K562 treated with DMSO at 1 percent for 48 hours (cell line): ENCODE measurements around the gene TTC39C. TPM values are rescaled to one million over a fixed set of nuclear protein-coding genes. Genes with fewer than 3 reads are reported as not detected.

Experiments
- total RNA-seq: library from RNA; unstranded; fragments of 300-600 nt; gene quantifications from 2 replicates; pipeline ENCODE4 v1.2.3, GENCODE V29; 2022; ENCODE audit warnings: low replicate concordance; ENCODE audit errors: extremely low read depth

Gene TTC39C
- not detected in 2 replicates for total RNA-seq

DNA sequence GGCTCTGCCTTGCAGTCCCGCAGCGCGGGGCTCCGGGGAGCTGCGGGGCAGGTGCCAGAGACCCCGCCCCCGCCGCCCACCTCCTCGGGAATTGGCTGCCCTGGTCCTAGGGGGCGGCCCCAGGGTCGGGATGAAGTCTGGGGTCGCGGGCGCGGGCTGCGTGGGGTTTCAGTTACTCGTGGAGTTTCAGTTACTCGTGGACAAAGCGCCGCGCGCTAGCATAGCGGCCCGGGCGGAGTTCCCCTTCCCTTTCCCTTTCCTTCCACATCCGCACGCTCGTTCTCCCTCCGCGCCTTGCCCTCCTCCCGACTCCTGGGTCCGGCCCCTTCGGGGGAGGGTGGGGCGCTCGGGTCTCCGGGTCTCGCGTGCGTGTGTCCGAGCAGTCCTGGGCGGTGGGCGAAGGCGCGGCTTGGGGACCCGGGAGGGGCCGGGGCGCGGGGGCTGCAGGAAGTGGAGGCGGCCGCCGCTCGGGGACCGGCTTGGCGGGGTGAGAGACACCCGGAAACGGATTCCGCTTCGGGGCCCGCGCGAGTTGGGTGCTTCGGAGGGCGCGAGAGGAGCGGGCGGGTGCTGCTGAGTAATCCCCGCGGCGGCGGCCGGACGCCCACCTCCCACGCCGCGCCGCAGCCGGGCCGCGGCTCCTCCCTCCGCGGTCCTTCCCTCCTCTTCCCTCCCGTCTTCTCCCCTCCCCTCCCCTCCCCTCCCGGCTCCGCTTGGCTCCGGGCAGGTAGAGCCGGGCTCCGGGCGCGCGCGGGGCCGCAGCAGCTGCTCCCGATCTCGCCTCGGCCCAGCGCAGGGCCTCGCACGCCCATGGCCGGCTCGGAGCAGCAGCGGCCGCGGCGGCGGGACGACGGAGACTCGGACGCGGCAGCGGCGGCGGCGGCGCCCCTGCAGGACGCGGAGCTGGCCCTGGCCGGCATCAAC is at the start of gene TTC39C:
Gene TTC39C, plus strand, starts transcription at position 693 of the 924 bp plus-strand sequence. Its CDS starts 118 bp downstream, at position 811.

DNA sequence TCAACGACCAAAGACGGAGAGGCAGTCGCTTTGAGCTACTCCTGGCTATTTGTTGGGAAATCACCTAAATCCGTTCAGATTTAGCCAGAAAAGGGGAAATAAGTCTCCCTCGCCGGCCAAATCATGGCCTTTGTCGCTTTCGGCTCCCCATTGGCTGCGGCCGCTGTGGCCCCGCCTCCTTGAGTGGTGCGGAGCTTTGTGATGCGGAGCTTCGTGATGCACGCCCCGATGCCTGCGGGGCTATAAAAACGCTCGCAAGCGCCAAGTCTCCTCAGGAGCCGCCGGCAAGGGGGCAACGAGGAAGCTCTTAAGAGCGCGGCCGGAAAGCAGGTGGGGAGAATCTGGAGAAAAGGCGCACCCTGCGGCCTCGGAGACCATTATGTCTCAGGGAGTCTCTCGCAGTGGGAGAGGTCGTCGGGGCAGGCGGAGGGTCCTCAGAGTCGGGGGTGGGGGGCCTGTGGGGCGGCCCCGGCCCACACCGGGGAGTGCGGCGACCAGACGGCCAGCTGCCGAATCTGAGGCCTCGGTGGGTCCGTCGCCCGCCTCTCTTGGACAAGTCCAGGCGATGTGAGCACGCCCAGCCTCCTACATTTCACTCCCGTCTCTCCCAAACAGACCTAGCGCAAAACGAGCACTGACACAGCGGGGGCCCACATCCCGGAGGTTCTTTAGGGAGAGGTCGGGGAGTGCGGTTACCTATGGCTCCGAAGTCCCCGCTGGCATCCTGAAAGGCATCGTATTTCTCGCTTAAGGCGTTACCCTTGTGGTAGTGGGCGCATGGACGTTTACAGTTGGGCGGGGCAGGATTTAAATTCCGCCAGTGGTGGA is 124.4 kb downstream of the TTC39C start, which contains the start of gene CABYR:
Gene CABYR, plus strand, starts transcription at position 274 of the 828 bp plus-strand sequence. CDS start 4,053 bp downstream, outside the sequence.

Other genes with a start within 250 kb of the TTC39C start
- not detected in 2 replicates for gene CABYR, start 124.3 kb downstream of the TTC39C start, total RNA-seq